Liver (tissue), 9 donors: Measurements from ENCODE around the gene SORBS2. TPM values are rescaled to one million over a fixed set of nuclear protein-coding genes. Genes with fewer than 3 reads are reported as not detected.

Source experiments
- DNase-seq: peaks from one replicate; pipeline ENCODE4 v3.0.0-alpha.2; 2017; ENCODE audit warnings: low spot score
- H3K27ac ChIP-seq, 2 donors: one replicate each; pipeline ENCODE4 v1.7.0; 2013; ENCODE audit warnings: inconsistent platforms in 2 of 2, low read length in 2 of 2, control low read depth in 1 of 2, low read depth in 1 of 2, mild to moderate bottlenecking in 1 of 2
- H3K27me3 ChIP-seq, 4 donors: one replicate each; pipeline versions ENCODE4 v1.6.1 to v1.7.0; 2013; ENCODE audit warnings: low read length in 3 of 4, inconsistent platforms in 1 of 4, mild to moderate bottlenecking in 1 of 4, moderate library complexity in 1 of 4; ENCODE audit not compliant: control insufficient read depth in 4 of 4, insufficient read depth in 4 of 4
- H3K36me3 ChIP-seq, 4 donors: one replicate each; pipeline versions ENCODE4 v1.6.1 to v1.7.0; 2013; ENCODE audit warnings: low read length in 3 of 4, mild to moderate bottlenecking in 3 of 4, low read depth in 1 of 4, moderate library complexity in 1 of 4; ENCODE audit not compliant: control insufficient read depth in 4 of 4, insufficient read depth in 3 of 4
- H3K4me1 ChIP-seq, 4 donors: one replicate each; pipeline versions ENCODE4 v1.6.1 to v1.7.0; 2013; ENCODE audit warnings: low read length in 3 of 4, mild to moderate bottlenecking in 3 of 4, moderate library complexity in 1 of 4; ENCODE audit not compliant: control insufficient read depth in 4 of 4, insufficient read depth in 4 of 4
- H3K4me3 ChIP-seq, 3 donors: one replicate each; pipeline versions ENCODE4 v1.6.1 to v1.7.0; 2013; ENCODE audit warnings: low read length in 3 of 3, control low read depth in 1 of 3, low read depth in 1 of 3, mild to moderate bottlenecking in 1 of 3
- H3K9ac ChIP-seq, 2 donors: one replicate each; pipeline ENCODE4 v1.7.0; 2013; ENCODE audit warnings: low read length in 2 of 2, mild to moderate bottlenecking in 2 of 2, moderate library complexity in 2 of 2, control low read depth in 1 of 2, low read depth in 1 of 2
- H3K9me3 ChIP-seq, 4 donors: one replicate each; pipeline versions ENCODE4 v1.6.1 to v1.7.0; 2013; ENCODE audit warnings: low read length in 3 of 4; ENCODE audit not compliant: control insufficient read depth in 4 of 4
- ATF3 ChIP-seq: IDR thresholded peaks from 2 replicates; pipeline ENCODE4 v1.6.1; 2016; ENCODE audit warnings: antibody characterized with exemption
- CTCF ChIP-seq: fragments of 150-350 bp; IDR thresholded peaks from 2 replicates; pipeline ENCODE4 v1.5.1; 2017; ENCODE audit warnings: improper control_type of control experiment, low read depth, low read length; ENCODE audit not compliant: missing input control
- HNF4A ChIP-seq, 2 donors: conservative IDR thresholded peaks; 2 replicates each; pipeline ENCODE4 v1.6.1; 2016; ENCODE audit warnings: antibody characterized with exemption in 2 of 2, mild to moderate bottlenecking in 2 of 2
- HNF4G ChIP-seq: IDR thresholded peaks from 2 replicates; pipeline ENCODE4 v1.6.1; 2016; ENCODE audit warnings: antibody characterized with exemption
- RAD21 ChIP-seq, 2 donors: IDR thresholded peaks; 2 replicates each; pipeline ENCODE4 v1.6.1; 2016; ENCODE audit warnings: antibody characterized with exemption in 2 of 2, mild to moderate bottlenecking in 2 of 2
- REST ChIP-seq: IDR thresholded peaks from 2 replicates; pipeline ENCODE4 v1.6.1; 2016; ENCODE audit warnings: antibody characterized with exemption, mild to moderate bottlenecking
- SP1 ChIP-seq: IDR thresholded peaks from 2 replicates; pipeline ENCODE4 v1.6.1; 2018; ENCODE audit warnings: antibody characterized with exemption, mild to moderate bottlenecking
- TAF1 ChIP-seq: conservative IDR thresholded peaks from 2 replicates; pipeline ENCODE4 v1.6.1; 2016; ENCODE audit warnings: antibody characterized with exemption, mild to moderate bottlenecking
- ZBTB33 ChIP-seq: IDR thresholded peaks from 2 replicates; pipeline ENCODE4 v1.6.1; 2016; ENCODE audit warnings: antibody characterized with exemption
- WGBS: extraction: QIAGEN DNeasy Blood & Tissue Kit; methylation state at CpG from one replicate; pipeline ENCODE4 v1.1.7; 2013; 5-methylcytosine and 5-hydroxymethylcytosine counted together
- polyA plus RNA-seq, 2 donors: library from polyadenylated mRNA; stranded (reverse) in 1 of 2; unstranded in 1 of 2; fragments of 200-250 nt in 1 of 2; fragments of >200 nt in 1 of 2; fragmentation: Nextera tagmentation in 1 of 2; extraction: Ambion mirVana in 1 of 2; gene quantifications; one replicate each; pipeline versions ENCODE4 v1.2.1 to v1.2.3, GENCODE V29; 2013 to 2015
- total RNA-seq, 2 donors: library from RNA; depleted of rRNA; stranded (reverse); fragments of >200 nt; gene quantifications; one replicate each; pipeline ENCODE4 v1.2.3, GENCODE V29; 2014
- donor health status: healthy.
- donor health status: healthy.
- donor health status: healthy.
- donor health status: healthy.
- donor health status: healthy.

The SORBS2 gene
- total and polyA plus RNA-seq, 4 donors: 23.3 to 136 (median 59.6) TPM

GRCh38 chr4:185662030-185662778 lies 149.8 kb downstream of the SORBS2 start:
- H3K27ac ChIP-seq: no peak overlapping the region
- H3K4me1 ChIP-seq: no peaks in the 10 kb centered on the region
- H3K9ac ChIP-seq: no peak overlapping the region
- H3K36me3 ChIP-seq: peaks cover 6 to 41% (median 40%) of the 10 kb centered on the region in 4 donors
- no peaks in the 10 kb centered on the region for H3K27me3 ChIP-seq
- TF ChIP-seq REST (no peak), ZBTB33 (no peak), SP1 (no peak), TAF1 (no peak)
- H3K9me3 ChIP-seq: no peaks in the 10 kb centered on the region
- no peak overlapping the region for H3K4me3 ChIP-seq
- 93% methylated on average over 15 of the region's 15 CpGs for WGBS
- DNase-seq: no peak

GRCh38 chr4:185660340-185660739 lies 151.7 kb downstream of the SORBS2 start:
- 95% methylated on average over 5 of the region's 5 CpGs for WGBS

More at GRCh38 chr4:185660340-185660739, 151.7 kb downstream of the SORBS2 start:
- no peak overlapping the region for H3K9ac ChIP-seq
- no peak overlapping the region for H3K4me3 ChIP-seq
- no peak overlapping the region for H3K27ac ChIP-seq
- no peak for TF ChIP-seq ATF3
- TF ChIP-seq ZBTB33: no peak
- TF ChIP-seq RAD21 (IDR thresholded peaks at IDR 0.05): no peak
- no peak for TF ChIP-seq REST
- no peak for TF ChIP-seq HNF4A (conservative IDR thresholded peaks at IDR 0.05)
- TF ChIP-seq CTCF: no peak
- no peak for TF ChIP-seq HNF4G
- DNase-seq: no peak
- H3K9me3 ChIP-seq: no peaks in the 10 kb centered on the region
- H3K27me3 ChIP-seq: no peaks in the 10 kb centered on the region
- H3K36me3 ChIP-seq: peaks cover 6 to 43% (median 36%) of the 10 kb centered on the region in 4 donors
- H3K4me1 ChIP-seq: peaks cover 0 to 2% (median 0%) of the 10 kb centered on the region in 4 donors
